ENCODE data around the gene HTRA1.

Gene HTRA1

DNA sequence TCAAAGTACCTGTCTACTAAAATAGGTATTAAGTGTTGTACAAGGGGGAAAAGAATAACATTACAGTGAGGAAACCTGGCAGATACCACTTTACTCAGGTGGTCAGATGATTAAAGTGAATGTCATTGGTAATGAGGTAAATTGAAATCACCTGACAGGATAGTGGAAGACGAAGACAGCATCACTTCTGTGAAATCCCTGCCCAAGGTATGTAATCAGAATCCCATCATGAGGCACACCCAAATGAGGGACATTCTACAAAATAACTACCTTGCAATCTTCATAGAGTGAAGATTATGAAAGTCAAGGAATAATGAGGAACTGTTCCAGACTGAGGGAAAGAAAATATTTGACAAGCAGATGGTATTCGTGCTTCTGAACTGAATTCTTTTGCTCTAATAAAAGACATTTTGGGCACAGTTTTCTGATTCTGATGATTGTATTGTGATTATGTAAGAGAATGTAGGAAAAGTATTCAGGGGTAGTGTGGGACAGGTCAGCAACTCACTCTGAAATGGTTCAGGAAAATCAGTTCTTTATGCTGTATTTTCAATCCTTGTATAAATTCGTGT, 40.2 kb upstream of the HTRA1 start:
- TF ChIP-seq, protein P1, sequence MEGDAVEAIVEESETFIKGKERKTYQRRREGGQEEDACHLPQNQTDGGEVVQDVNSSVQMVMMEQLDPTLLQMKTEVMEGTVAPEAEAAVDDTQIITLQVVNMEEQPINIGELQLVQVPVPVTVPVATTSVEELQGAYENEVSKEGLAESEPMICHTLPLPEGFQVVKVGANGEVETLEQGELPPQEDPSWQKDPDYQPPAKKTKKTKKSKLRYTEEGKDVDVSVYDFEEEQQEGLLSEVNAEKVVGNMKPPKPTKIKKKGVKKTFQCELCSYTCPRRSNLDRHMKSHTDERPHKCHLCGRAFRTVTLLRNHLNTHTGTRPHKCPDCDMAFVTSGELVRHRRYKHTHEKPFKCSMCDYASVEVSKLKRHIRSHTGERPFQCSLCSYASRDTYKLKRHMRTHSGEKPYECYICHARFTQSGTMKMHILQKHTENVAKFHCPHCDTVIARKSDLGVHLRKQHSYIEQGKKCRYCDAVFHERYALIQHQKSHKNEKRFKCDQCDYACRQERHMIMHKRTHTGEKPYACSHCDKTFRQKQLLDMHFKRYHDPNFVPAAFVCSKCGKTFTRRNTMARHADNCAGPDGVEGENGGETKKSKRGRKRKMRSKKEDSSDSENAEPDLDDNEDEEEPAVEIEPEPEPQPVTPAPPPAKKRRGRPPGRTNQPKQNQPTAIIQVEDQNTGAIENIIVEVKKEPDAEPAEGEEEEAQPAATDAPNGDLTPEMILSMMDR (IDR thresholded peaks at IDR 0.05; ENCODE audit: insufficient read depth, low read depth, low read length, missing control alignments): no peak
- DNase-seq (ENCODE audit: low read depth): no peak
- no peak overlapping the region for H3K4me3 ChIP-seq (ENCODE audit: low read depth, low read length)

- TF ChIP-seq, protein P1 (IDR thresholded peaks at IDR 0.05; ENCODE audit: insufficient read depth, low read depth, low read length, missing control alignments): no peak
- DNase-seq (ENCODE audit: low read depth): no peak
- H3K4me3 ChIP-seq (ENCODE audit: low read depth, low read length): no peak overlapping the region
Measured at GRCh38 chr10:122421742-122422141, 39.6 kb upstream of the HTRA1 start.

DNA sequence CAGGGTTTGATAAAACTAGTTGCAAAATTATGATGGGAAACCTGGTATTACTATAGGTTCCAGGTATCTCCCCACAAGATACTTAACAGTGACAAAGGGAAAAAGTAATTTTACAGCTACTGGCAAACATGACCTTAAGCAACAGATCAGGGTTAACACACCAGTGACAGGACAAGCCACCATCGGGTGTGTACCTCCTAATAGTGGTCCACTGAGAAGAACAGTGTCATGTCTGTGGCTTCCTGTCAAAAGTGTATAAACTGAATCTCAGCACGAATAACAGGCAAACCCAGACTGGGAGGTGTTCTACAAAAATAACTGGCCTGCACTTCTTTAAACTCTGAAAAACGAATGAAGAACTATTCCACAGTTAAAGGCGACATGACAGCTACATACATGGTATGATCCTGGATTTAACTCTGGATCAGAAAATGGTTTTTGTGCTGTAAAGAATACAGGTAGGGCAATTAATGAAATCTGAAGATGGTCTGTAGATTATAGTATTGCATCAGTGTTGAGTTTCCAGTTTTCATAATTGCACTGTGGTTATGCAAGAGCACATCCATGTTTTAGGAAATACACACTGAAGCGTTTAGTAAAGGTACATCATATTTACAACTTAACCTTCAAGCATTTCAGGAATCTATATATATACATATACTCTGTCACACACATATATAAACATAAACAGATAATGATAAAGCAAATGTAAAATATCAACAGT, 38.9 kb upstream of the HTRA1 start:
- no peak overlapping the region for H3K4me3 ChIP-seq (ENCODE audit: low read depth, low read length)
- DNase-seq (ENCODE audit: low read depth): no peak
- TF ChIP-seq, protein P1 (IDR thresholded peaks at IDR 0.05; ENCODE audit: insufficient read depth, low read depth, low read length, missing control alignments): no peak

DNA sequence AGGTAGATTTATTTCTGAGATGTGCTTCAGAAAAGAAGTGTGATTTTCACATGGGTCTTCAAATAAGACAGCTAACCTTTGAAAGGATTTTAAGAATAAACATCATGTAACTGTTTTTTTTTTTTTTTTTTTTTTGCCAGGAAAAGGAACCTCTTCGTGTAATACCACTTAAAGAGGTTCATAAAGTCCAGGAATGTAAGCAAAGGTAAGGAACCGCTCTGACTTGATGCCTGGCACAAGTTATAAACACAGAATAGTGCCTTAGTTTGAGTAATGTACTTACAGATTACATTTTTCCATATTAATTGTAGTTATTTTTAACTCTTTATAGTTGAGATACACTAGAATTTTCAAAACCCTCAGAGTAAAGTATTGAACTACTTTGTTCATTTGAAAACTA, 37.3 kb upstream of the HTRA1 start:
- TF ChIP-seq, protein P1 (IDR thresholded peaks at IDR 0.05; ENCODE audit: insufficient read depth, low read depth, low read length, missing control alignments): no peak
- no peak for DNase-seq (ENCODE audit: low read depth)
- no peak overlapping the region for H3K4me3 ChIP-seq (ENCODE audit: low read depth, low read length)

- no peak overlapping the region for H3K4me3 ChIP-seq (ENCODE audit: low read depth, low read length)
- TF ChIP-seq, protein P1 (IDR thresholded peaks at IDR 0.05; ENCODE audit: insufficient read depth, low read depth, low read length, missing control alignments): no peak
- DNase-seq (ENCODE audit: low read depth): no peak
Measured at GRCh38 chr10:122426829-122427228, 34.5 kb upstream of the HTRA1 start.

GRCh38 chr10:122427280-122427679, 34.1 kb upstream of the HTRA1 start:
- H3K4me3 ChIP-seq (ENCODE audit: low read depth, low read length): no peak overlapping the region
- TF ChIP-seq, protein P1 (IDR thresholded peaks at IDR 0.05; ENCODE audit: insufficient read depth, low read depth, low read length, missing control alignments): no peak
- DNase-seq (ENCODE audit: low read depth): no peak

Measured in GM12865 (cell line).